HG03103 (cell line): ENCODE data around the gene TMEM269.

Experiments
- ATAC-seq: cut with Tn5 transposase; IDR thresholded peaks from one replicate; pipeline ENCODE4 v1.9.1; 2021; ENCODE audit warnings: low read depth; ENCODE audit not compliant: unreplicated experiment

Gene TMEM269

DNA sequence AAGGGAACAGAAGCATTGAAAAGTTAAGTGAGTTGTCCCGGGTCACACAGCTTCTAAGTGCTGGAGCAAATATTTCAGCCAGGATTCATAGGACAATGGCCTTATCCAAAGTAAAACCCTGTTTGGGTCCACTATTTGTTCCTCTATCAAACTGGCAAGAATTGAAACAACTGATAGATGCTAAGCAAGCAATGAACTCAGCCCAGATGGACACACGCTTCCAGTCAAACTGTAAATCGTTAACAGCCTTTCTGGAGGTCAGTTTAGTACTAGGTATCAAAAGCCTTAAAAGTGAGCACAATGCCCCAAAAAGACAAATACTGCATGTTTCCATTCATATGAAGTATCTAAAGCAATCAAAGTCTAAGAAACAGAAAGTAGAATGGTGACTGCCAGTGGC is 33.2 kb downstream of the TMEM269 start:
- ATAC-seq, result no peak

DNA sequence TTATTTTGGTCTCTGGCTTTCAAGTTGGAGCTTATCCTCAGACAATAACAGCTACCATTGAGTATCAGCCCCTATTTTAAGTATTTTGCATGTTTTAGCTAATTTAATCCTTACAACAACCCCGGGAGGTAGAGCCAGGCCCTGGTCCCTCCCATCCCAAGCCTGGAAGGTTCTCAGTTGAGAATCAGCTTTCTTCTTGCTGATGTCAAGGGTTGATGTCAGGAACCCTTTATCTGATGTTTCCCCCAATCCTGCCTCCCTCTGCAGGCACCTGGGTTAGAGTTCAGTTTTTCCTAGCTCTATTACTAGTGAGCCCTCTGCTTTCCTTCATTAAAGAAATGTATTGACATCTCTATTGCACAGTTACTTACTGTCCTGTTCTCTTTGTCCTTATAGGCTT is 36.0 kb downstream of the TMEM269 start:
- ATAC-seq, result no peak

DNA sequence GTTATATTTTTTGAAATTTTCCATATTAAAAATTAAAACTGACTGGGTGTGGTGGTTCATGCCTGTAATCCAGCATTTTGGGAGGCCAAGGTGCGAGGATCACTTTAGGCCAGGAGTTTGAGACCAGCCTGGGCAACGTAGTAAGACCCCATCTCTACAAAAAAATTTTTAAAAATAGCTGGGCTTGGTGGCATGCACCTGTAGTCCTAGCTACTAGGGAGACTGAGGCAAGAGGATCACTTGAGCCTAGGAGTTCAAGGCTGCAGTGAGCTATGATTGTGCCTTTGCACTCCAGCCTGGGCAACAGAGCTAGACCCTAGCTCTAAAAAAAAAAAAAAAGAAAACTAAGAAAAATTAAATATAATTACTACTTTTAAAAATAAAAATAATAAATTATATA is 36.9 kb downstream of the TMEM269 start:
- ATAC-seq, result no peak

- ATAC-seq, result no peak
Observed at GRCh38 chr1:42822800-42823392, 38.1 kb downstream of the TMEM269 start.

GRCh38 chr1:42824481-42825035 is 39.8 kb downstream of the TMEM269 start:
- no peak for ATAC-seq

DNA sequence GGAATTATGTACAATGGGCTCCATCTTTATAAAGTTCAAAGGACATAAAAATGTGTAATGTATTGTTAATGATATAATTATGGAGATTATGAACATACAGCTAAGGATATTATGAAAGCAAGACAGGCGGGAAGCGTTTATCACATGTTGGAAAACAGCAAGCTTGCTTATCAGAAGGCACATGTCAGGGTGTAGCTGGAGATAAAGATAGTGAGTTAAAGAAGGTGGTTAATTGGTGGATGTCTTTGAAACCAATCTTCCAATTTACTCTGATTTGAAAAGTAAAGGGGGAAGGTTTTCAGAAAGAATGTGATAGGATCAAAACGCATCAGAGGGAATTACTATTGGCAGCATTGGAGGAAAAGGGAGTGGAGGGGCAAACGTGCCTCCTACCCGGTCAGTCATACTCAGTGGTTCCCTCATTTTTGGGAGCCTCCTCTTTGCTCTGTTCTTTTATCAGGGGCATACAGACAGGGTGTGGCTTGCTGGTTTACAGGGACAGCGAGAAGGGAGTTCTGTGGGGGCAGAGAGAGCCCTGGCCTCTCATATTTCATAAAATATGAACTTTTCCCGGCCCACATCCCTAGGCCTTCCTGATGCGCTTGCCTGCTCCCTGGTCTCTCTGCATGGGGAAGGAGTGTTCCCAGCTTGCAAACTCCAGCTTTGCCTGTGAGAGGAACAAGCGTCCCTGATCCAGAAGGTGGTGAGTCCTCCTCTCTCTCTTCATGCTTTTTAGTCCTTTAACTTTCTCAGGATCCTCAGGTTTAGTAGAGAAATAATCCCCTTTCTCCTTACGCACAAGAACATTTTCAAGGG is 40.5 kb downstream of the TMEM269 start:
- ATAC-seq, result no peak

GRCh38 chr1:42830631-42831030 is 45.8 kb downstream of the TMEM269 start:
- no peak for ATAC-seq

DNA sequence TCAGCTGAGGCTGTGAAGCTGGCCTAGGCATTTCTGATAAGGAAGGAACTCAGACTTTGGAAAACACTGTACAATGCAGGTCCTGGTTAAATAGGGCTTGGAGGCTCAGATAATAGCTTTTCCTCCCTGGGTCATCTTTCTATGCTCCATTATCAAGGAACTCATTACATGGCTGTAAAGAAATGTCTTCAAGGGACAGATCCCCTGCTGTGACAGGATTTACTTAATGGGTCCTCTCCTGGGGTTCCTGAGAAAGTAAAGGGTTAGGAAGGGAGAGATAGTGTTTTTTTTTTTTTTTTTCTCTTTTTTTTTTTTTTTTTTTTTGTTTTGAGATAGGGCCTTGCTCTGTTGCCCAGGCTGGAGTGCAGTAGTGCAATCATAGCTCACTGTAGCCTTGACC is 46.5 kb downstream of the TMEM269 start:
- ATAC-seq, result no peak

GRCh38 chr1:42832641-42833240 is 48.0 kb downstream of the TMEM269 start:
- ATAC-seq, result no peak

GRCh38 chr1:42833981-42834380 is 49.2 kb downstream of the TMEM269 start:
- ATAC-seq, result no peak

GRCh38 chr1:42834803-42835202 is 50.0 kb downstream of the TMEM269 start:
- no peak for ATAC-seq

DNA sequence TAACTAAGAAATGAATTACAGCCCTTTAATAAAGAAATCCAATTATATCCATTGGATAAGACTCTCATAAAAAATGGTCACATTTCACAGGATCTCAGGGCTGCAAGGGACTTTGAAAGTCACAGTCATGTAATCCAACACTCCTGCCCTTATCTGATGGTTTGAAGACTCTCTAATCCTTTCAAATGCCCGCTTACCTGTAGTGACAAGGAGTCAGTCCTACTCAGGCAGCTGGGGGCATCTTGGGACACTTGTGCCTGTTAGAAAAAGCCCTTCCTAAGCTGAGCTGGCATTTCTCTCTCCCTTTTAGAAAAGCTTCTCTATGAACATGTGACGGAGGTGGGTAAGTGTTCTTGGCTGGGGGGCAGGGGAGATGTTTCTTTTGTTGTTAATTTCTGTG is 50.6 kb downstream of the TMEM269 start:
- no peak for ATAC-seq

- no peak for ATAC-seq
Observed at GRCh38 chr1:42837709-42838108, 52.9 kb downstream of the TMEM269 start.

DNA sequence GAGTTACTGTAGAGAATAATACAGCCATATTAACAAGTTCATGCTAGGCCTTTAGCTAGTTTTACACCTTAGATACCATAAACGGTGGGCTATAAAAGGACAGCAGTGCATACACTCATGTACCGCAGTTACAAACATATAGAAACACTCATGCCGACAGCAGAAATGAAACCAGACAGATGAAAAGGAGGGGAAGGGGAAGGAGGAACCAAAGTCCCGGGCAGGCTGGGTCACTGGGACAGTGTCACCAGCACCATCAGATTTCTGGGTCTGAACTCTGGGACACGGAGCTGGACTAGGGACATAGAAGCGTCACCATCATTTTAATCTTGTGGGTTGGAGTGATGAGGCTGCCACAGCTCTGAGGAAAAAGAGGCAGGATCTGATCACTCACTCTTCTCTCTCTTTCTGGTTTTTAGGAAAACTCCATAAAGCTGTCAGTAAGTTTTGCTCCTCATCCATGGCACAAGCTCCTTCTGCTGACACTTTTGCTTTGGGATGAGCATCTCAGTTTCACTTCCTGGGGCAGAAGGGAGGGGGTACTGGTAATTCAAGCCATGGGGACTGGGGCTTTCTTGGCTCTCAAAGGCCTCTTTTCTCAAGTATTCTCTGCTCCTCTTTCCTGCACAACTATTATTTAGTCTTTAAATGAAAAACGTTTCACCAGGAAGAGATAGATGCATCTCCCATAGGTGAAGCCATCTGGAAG is 53.8 kb downstream of the TMEM269 start:
- ATAC-seq, result no peak

- ATAC-seq, result no peak
Observed at GRCh38 chr1:42841010-42841409, 56.2 kb downstream of the TMEM269 start.

DNA sequence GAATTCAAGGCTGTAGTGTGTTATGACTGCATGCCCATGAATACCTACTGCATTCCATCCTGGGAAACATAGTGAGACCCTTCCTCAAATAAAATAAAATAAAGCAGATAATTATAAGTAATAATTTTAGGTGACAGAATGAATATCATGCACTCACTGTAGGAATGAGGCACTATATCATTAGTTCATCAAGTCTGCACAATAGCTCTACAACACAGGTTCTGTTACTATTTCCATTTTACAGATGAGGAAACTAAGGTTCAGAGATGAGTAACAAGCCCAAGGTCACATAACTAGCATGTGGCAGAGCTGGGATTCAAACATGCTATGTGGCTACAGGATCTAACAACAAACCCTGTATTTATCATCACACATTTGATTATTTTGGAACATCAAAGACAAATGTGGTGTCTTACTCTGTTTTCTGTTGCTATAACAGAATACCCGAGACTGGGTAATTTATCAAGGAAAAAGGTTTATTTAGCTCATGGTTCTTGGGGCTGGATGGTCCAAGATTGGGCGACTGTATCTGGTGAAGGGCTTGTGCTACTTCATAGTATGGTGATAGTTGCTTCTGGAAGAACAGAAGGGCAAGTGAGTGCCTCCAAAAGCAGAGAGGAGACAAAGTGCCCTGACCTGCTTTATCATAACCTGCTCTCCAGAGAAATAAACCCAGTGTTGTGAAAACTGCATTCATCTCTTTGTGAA is 56.8 kb downstream of the TMEM269 start:
- ATAC-seq, result no peak

GRCh38 chr1:42844592-42845140 is 59.9 kb downstream of the TMEM269 start:
- no peak for ATAC-seq

DNA sequence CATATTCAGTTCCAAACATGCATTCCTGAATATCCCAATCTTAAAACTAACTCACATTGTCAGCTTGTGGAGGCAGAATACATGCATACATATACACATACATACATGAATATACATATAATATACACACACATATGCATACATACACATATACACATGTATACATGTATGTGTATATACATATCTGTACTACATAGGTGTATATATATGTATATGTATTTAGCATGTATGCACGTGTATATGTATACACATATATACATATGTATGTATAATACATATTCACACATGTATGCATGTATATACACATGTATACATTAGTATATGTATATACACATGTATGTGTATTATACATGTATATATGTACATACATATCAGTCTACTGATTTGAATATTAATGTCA is 60.4 kb downstream of the TMEM269 start:
- ATAC-seq, result no peak

- ATAC-seq, result peak; percentile 9
Observed at GRCh38 chr1:42845866-42846256, 61.1 kb downstream of the TMEM269 start.
